IMR-90 (cell line): ENCODE data around the gene SLC45A2. TPM values are rescaled to one million over a fixed set of nuclear protein-coding genes. Genes with fewer than 3 reads are reported as not detected.
A peak's percentile ranks its signal among the peaks of the same experiment; 100 is the strongest.

Experiments
- ATAC-seq: fragments of 200-7000 bp; cut with Tn5 transposase; 2 replicates; pipeline ENCODE4 v1.9.1; 2020; ENCODE audit warnings: low read depth, mild to moderate bottlenecking, moderate library complexity
- BruUV-seq: library from RNA; stranded (reverse); fragments of 400-500 nt; replicated peaks from 2 replicates; lab custom pipeline; 2021; lab: Mats Ljungman, UMichigan
- CTCF ChIA-PET: fragments of 300-600 bp; formaldehyde crosslinking; extraction: SDS; loops from one replicate; lab custom pipeline; 2021; ENCODE audit warnings: antibody characterized with exemption; lab: Yijun Ruan, JAX
- POLR2A ChIA-PET: fragments of 300-600 bp; sonication (Branson Sonifier 250); formaldehyde crosslinking; loops from one replicate; lab custom pipeline; 2022; ENCODE audit warnings: antibody characterized with exemption; ENCODE audit not compliant: unreplicated experiment; lab: Charles Lee
- DNase-seq: peaks from one replicate; pipeline ENCODE4 v3.0.0; 2013
- H2AFZ ChIP-seq: replicated peaks from 2 replicates; pipeline ENCODE3; 2013; ENCODE audit warnings: low read length, mild to moderate bottlenecking; ENCODE audit not compliant: poor library complexity
- H2AK5ac ChIP-seq: 2 replicates; pipeline ENCODE4 v1.6.1; 2013; ENCODE audit warnings: low read depth, low read length, inconsistent platforms
- H2AK9ac ChIP-seq: replicated peaks from 2 replicates; pipeline ENCODE3; 2013; ENCODE audit warnings: mild to moderate bottlenecking, low read depth, low read length, moderate library complexity; ENCODE audit not compliant: poor library complexity
- H2BK120ac ChIP-seq: 2 replicates; pipeline ENCODE4 v1.6.1; 2013; ENCODE audit warnings: low read depth, low read length, inconsistent platforms
- H2BK15ac ChIP-seq: 3 replicates; pipeline ENCODE4 v1.6.1; 2013; ENCODE audit warnings: low read depth, low read length, inconsistent platforms
- H2BK20ac ChIP-seq: 2 replicates; pipeline ENCODE4 v1.6.1; 2013; ENCODE audit warnings: low read depth, mild to moderate bottlenecking, inconsistent platforms, low read length, moderate library complexity
- H2BK5ac ChIP-seq: 2 replicates; pipeline ENCODE4 v1.6.1; 2013; ENCODE audit warnings: mild to moderate bottlenecking, low read depth, low read length, inconsistent platforms; ENCODE audit not compliant: poor library complexity, severe bottlenecking
- H3K14ac ChIP-seq: replicated peaks from 2 replicates; pipeline ENCODE4 v1.6.1; 2013; ENCODE audit warnings: low read depth, low read length, inconsistent platforms
- H3K18ac ChIP-seq: 2 replicates; pipeline ENCODE4 v1.6.1; 2013; ENCODE audit warnings: low read depth, low read length, control low read depth
- H3K23ac ChIP-seq: 2 replicates; pipeline ENCODE4 v1.6.1; 2013; ENCODE audit warnings: low read depth, low read length, inconsistent platforms
- H3K27ac ChIP-seq: 2 replicates; pipeline ENCODE4 v1.5.1; 2013; ENCODE audit warnings: mild to moderate bottlenecking, control low read depth, low read length; ENCODE audit not compliant: insufficient read depth
- H3K27me3 ChIP-seq: 2 replicates; pipeline ENCODE4 v1.6.1; 2013; ENCODE audit warnings: low read length; ENCODE audit not compliant: control insufficient read depth, insufficient read depth
- H3K36me3 ChIP-seq: 2 replicates; pipeline ENCODE4 v1.6.1; 2013; ENCODE audit warnings: low read length, mixed read lengths; ENCODE audit not compliant: control insufficient read depth, insufficient read depth
- H3K4ac ChIP-seq: 2 replicates; pipeline ENCODE4 v1.6.1; 2013; ENCODE audit warnings: low read depth, low read length, inconsistent platforms
- H3K4me1 ChIP-seq: 2 replicates; pipeline ENCODE4 v1.6.1; 2013; ENCODE audit warnings: low read length, mixed read lengths; ENCODE audit not compliant: control insufficient read depth, insufficient read depth
- H3K4me2 ChIP-seq: 2 replicates; pipeline ENCODE4 v1.6.1; 2013; ENCODE audit warnings: low read depth, mild to moderate bottlenecking, control low read depth, low read length, moderate library complexity
- H3K4me3 ChIP-seq: 2 replicates; pipeline ENCODE4 v1.5.1; 2013; ENCODE audit warnings: low read depth, mild to moderate bottlenecking, control low read depth, low read length, moderate library complexity; ENCODE audit not compliant: insufficient read depth
- H3K56ac ChIP-seq: 2 replicates; pipeline ENCODE4 v1.6.1; 2013; ENCODE audit warnings: low read length, inconsistent platforms; ENCODE audit not compliant: insufficient read depth; ENCODE audit errors: extremely low read depth
- H3K79me1 ChIP-seq, 2 experiments: 2 replicates each; pipeline ENCODE4 v1.6.1; 2013; ENCODE audit warnings: low read length in 2 of 2, inconsistent platforms in 1 of 2, low read depth in 1 of 2
- H3K9ac ChIP-seq: 2 replicates; pipeline ENCODE4 v1.6.1; 2013; ENCODE audit warnings: low read depth, low read length, control low read depth
- H3K9me1 ChIP-seq: 2 replicates; pipeline ENCODE4 v1.6.1; 2013; ENCODE audit warnings: low read length, inconsistent platforms; ENCODE audit not compliant: insufficient read depth
- H3K9me3 ChIP-seq: 2 replicates; pipeline ENCODE4 v1.6.1; 2013; ENCODE audit warnings: low read length; ENCODE audit not compliant: control insufficient read depth, insufficient read depth
- H4K20me1 ChIP-seq: 2 replicates; pipeline ENCODE4 v1.6.1; 2013; ENCODE audit warnings: low read length, inconsistent platforms; ENCODE audit not compliant: insufficient read depth
- H4K5ac ChIP-seq: 2 replicates; pipeline ENCODE4 v1.6.1; 2013; ENCODE audit warnings: mild to moderate bottlenecking, low read depth, low read length, control low read depth
- H4K8ac ChIP-seq, 2 experiments: 2 replicates each; pipeline ENCODE4 v1.6.1; 2013; ENCODE audit warnings: low read depth in 2 of 2, low read length in 2 of 2, control low read depth in 1 of 2, inconsistent platforms in 1 of 2
- H4K91ac ChIP-seq: 2 replicates; pipeline ENCODE4 v1.6.1; 2013; ENCODE audit warnings: low read depth, low read length, inconsistent platforms; ENCODE audit not compliant: insufficient read depth
- BHLHE40 ChIP-seq: fragments of 150-350 bp; IDR thresholded peaks from 2 replicates; pipeline ENCODE4 v1.6.1; 2016; ENCODE audit warnings: mild to moderate bottlenecking, low read depth, low read length
- CEBPB ChIP-seq: IDR thresholded peaks from 2 replicates; pipeline ENCODE4 v1.6.1; 2012; ENCODE audit warnings: low read depth, low read length, improper control_type of control experiment
- CHD1 ChIP-seq: IDR thresholded peaks from 2 replicates; pipeline ENCODE4 v1.6.1; 2012; ENCODE audit warnings: low read depth, low read length, improper control_type of control experiment
- FOS ChIP-seq: fragments of 150-350 bp; IDR thresholded peaks from 2 replicates; pipeline ENCODE4 v1.6.1; 2016; ENCODE audit warnings: low read depth, low read length
- MAFK ChIP-seq: IDR thresholded peaks from 2 replicates; pipeline ENCODE4 v1.6.1; 2012; ENCODE audit warnings: low read depth, low read length, improper control_type of control experiment
- MAZ ChIP-seq: IDR thresholded peaks from 2 replicates; pipeline ENCODE4 v1.6.1; 2012; ENCODE audit warnings: low read depth, mild to moderate bottlenecking, low read length, improper control_type of control experiment, moderate library complexity, borderline replicate concordance
- MXI1 ChIP-seq: IDR thresholded peaks from 2 replicates; pipeline ENCODE4 v1.6.1; 2012; ENCODE audit warnings: low read depth, mild to moderate bottlenecking, low read length, moderate library complexity, borderline replicate concordance
- NFE2L2 ChIP-seq: fragments of 150-350 bp; IDR thresholded peaks from 2 replicates; pipeline ENCODE4 v1.6.1; 2016; ENCODE audit warnings: low read depth, mild to moderate bottlenecking, low read length
- POLR2A ChIP-seq: IDR thresholded peaks from 2 replicates; pipeline ENCODE4 v1.6.1; 2012; ENCODE audit warnings: mild to moderate bottlenecking, low read depth, low read length
- RAD21 ChIP-seq: IDR thresholded peaks from 2 replicates; pipeline ENCODE4 v1.6.1; 2012; ENCODE audit warnings: low read length, improper control_type of control experiment
- RCOR1 ChIP-seq: IDR thresholded peaks from 2 replicates; pipeline ENCODE4 v1.6.1; 2012; ENCODE audit warnings: mild to moderate bottlenecking, low read length, improper control_type of control experiment; ENCODE audit not compliant: insufficient replicate concordance
- RFX5 ChIP-seq: IDR thresholded peaks from 2 replicates; pipeline ENCODE4 v1.8.0; 2012; ENCODE audit warnings: low read depth, mild to moderate bottlenecking, low read length, moderate library complexity
- SMC3 ChIP-seq: fragments of 150-350 bp; IDR thresholded peaks from 2 replicates; pipeline ENCODE4 v1.6.1; 2016; ENCODE audit warnings: low read depth, mild to moderate bottlenecking, antibody characterized with exemption, low read length, moderate library complexity
- WGBS, 2 experiments: methylation state at CpG; one replicate each; pipeline versions ENCODE4 v1.1.5 to v1.1.7; 2013; ENCODE audit warnings: missing lambda C conversion rate in 2 of 2; ENCODE audit not compliant: insufficient read length in 1 of 2; ENCODE audit errors: extremely low coverage in 2 of 2; 5-methylcytosine and 5-hydroxymethylcytosine counted together
- dilution Hi-C: fragments of 300-500 bp; cut with HindIII; formaldehyde crosslinking; loops from one replicate; pipeline ENCODE4 v1.14.3; 2018; ENCODE audit warnings: low sequenced_read_pairs; ENCODE audit not compliant: unreplicated experiment
- in situ Hi-C: fragments of 300-500 bp; cut with MboI; formaldehyde crosslinking; loops from 3 replicates; pipeline ENCODE4 v1.14.3; 2019; ENCODE audit warnings: low sequenced_read_pairs, inconsistent platforms, mixed read lengths
- intact Hi-C: fragments of 100-400 bp; cut with micrococcal nuclease; formaldehyde crosslinking; loops from 2 replicates; pipeline ENCODE4 v1.10.0; 2022
- polyA plus RNA-seq, 3 experiments: library from polyadenylated mRNA; depleted of rRNA; stranded (reverse); fragments of >200 nt; gene quantifications; 2 replicates each; pipeline ENCODE4 v1.2.3, GENCODE V29; 2012; ENCODE audit warnings: low replicate concordance in 1 of 3
- total RNA-seq: library from RNA; depleted of rRNA; stranded (reverse); fragments of >200 nt; gene quantifications from 2 replicates; pipeline ENCODE4 v1.2.3, GENCODE V29; 2012
- TF ChIP-seq, protein P1 (sequence below): fragments of 150-350 bp; IDR thresholded peaks from 2 replicates; pipeline ENCODE4 v1.6.1; 2017; ENCODE audit warnings: mild to moderate bottlenecking, antibody characterized with exemption, low read length, low read depth
- TF ChIP-seq, protein P2 (sequence below): fragments of 150-350 bp; IDR thresholded peaks from 2 replicates; pipeline ENCODE4 v1.6.1; 2016; ENCODE audit warnings: low read depth, mild to moderate bottlenecking, low read length, moderate library complexity, borderline replicate concordance
- TF ChIP-seq, protein P3 (sequence below): conservative IDR thresholded peaks from 2 replicates; pipeline ENCODE4 v1.5.1; 2012; ENCODE audit warnings: mild to moderate bottlenecking, low read depth, low read length, improper control_type of control experiment

The SLC45A2 gene
- total and polyA plus RNA-seq, 2 of the 4 experiments (the other 2 are of a cell fraction), result 0.07 TPM; not detected in 1

DNA sequence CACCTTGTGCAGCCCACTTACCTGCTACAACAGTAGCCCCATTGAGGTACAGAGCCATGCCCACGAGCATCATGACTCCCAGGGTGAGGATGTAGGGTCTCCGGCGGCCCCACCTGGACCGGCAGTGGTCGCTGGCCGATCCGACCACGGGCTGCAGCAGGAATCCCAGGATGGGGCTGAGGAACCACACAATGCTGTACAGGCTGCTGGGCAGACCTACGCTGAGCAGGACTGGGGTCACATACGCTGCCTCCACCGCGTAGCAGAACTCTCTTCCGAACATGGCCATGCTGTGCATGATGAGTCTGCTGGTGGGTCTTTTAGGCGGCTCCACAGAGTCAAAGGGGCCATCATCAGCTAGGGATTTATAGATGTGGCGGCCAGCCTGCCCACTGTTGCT, 315 bp downstream of the SLC45A2 start:
- Histone ChIP-seq H4K91ac (no peak overlapping the region), H3K4ac (no peak overlapping the region), H2AK5ac (no peak overlapping the region), H2BK20ac (no peak overlapping the region), H3K27ac (no peak overlapping the region), H3K9me3 (peaks cover 2% of the 10 kb centered on the region; the same call in 1 of the 2 replicates), H3K4me3 (no peak overlapping the region), H2BK120ac (no peak overlapping the region), H3K9me1 (peaks cover 4% of the 10 kb centered on the region; the same call in 1 of the 2 replicates), H3K36me3 (peaks cover 6% of the 10 kb centered on the region), H3K9ac (no peak overlapping the region), H3K79me1 (no peaks in the 10 kb centered on the region), H2AFZ (no peak overlapping the region), H2BK15ac (no peak overlapping the region), H3K23ac (no peak overlapping the region), H2BK5ac (no peak overlapping the region), H4K20me1 (no peaks in the 10 kb centered on the region), H3K56ac (no peak overlapping the region), H3K14ac (no peak overlapping the region), H3K4me1 (peaks cover 4% of the 10 kb centered on the region; the same call in 1 of the 2 replicates), H3K4me2 (no peak overlapping the region), H4K8ac (no peak overlapping the region), H2AK9ac (peak overlapping the region; percentile 65), H3K18ac (no peak overlapping the region), H4K5ac (no peak overlapping the region), H3K27me3 (no peaks in the 10 kb centered on the region)
- DNase-seq (no peak), ATAC-seq (no peak)
- CTCF ChIA-PET, result no interaction called here
- dilution Hi-C loops (no loop called here), intact Hi-C loops (no loop called here), in situ Hi-C loops (loop anchor here (25.0 kb wide), 1 partner anchor 903 kb away; no protein-coding TSS in a partner anchor)
- no TSS peak for BruUV-seq
- 93% methylated on average over 8 of the region's 15 CpGs; no CpG with 5 or more reads in 1 of the 2 experiments for WGBS, 2 experiments
- TF ChIP-seq, protein P1, sequence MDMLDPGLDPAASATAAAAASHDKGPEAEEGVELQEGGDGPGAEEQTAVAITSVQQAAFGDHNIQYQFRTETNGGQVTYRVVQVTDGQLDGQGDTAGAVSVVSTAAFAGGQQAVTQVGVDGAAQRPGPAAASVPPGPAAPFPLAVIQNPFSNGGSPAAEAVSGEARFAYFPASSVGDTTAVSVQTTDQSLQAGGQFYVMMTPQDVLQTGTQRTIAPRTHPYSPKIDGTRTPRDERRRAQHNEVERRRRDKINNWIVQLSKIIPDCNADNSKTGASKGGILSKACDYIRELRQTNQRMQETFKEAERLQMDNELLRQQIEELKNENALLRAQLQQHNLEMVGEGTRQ, result no peak
- no peak for TF ChIP-seq RCOR1
- no peak for TF ChIP-seq CHD1
- no peak for TF ChIP-seq RFX5
- TF ChIP-seq NFE2L2, result no peak
- TF ChIP-seq, protein P2, sequence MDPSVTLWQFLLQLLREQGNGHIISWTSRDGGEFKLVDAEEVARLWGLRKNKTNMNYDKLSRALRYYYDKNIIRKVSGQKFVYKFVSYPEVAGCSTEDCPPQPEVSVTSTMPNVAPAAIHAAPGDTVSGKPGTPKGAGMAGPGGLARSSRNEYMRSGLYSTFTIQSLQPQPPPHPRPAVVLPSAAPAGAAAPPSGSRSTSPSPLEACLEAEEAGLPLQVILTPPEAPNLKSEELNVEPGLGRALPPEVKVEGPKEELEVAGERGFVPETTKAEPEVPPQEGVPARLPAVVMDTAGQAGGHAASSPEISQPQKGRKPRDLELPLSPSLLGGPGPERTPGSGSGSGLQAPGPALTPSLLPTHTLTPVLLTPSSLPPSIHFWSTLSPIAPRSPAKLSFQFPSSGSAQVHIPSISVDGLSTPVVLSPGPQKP, result no peak
- TF ChIP-seq MAFK, result no peak
- TF ChIP-seq MXI1, result no peak
- TF ChIP-seq CEBPB, result no peak
- no peak for TF ChIP-seq BHLHE40
- no peak for TF ChIP-seq FOS
- TF ChIP-seq MAZ, result no peak
- TF ChIP-seq SMC3, result no peak
- TF ChIP-seq POLR2A, result no peak
- TF ChIP-seq, protein P3, sequence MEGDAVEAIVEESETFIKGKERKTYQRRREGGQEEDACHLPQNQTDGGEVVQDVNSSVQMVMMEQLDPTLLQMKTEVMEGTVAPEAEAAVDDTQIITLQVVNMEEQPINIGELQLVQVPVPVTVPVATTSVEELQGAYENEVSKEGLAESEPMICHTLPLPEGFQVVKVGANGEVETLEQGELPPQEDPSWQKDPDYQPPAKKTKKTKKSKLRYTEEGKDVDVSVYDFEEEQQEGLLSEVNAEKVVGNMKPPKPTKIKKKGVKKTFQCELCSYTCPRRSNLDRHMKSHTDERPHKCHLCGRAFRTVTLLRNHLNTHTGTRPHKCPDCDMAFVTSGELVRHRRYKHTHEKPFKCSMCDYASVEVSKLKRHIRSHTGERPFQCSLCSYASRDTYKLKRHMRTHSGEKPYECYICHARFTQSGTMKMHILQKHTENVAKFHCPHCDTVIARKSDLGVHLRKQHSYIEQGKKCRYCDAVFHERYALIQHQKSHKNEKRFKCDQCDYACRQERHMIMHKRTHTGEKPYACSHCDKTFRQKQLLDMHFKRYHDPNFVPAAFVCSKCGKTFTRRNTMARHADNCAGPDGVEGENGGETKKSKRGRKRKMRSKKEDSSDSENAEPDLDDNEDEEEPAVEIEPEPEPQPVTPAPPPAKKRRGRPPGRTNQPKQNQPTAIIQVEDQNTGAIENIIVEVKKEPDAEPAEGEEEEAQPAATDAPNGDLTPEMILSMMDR, result no peak
- TF ChIP-seq RAD21, result no peak
- POLR2A ChIA-PET, result no interaction called here
